IMR-90 (cell line): Measurements from ENCODE around the gene UST. TPM values are rescaled to one million over a fixed set of nuclear protein-coding genes. Genes with fewer than 3 reads are reported as not detected.
A peak's percentile ranks its signal among the peaks of the same experiment; 100 is the strongest.

Experiments
- ATAC-seq: fragments of 200-7000 bp; cut with Tn5 transposase; 2 replicates; pipeline ENCODE4 v1.9.1; 2020; ENCODE audit warnings: low read depth, mild to moderate bottlenecking, moderate library complexity
- BruUV-seq: library from RNA; stranded (reverse); fragments of 400-500 nt; replicated peaks from 2 replicates; lab custom pipeline; 2021; lab: Mats Ljungman, UMichigan
- CTCF ChIA-PET: fragments of 300-600 bp; formaldehyde crosslinking; extraction: SDS; loops from one replicate; lab custom pipeline; 2021; ENCODE audit warnings: antibody characterized with exemption; lab: Yijun Ruan, JAX
- POLR2A ChIA-PET: fragments of 300-600 bp; sonication (Branson Sonifier 250); formaldehyde crosslinking; loops from one replicate; lab custom pipeline; 2022; ENCODE audit warnings: antibody characterized with exemption; ENCODE audit not compliant: unreplicated experiment; lab: Charles Lee
- DNase-seq: peaks from one replicate; pipeline ENCODE4 v3.0.0; 2013
- H2AFZ ChIP-seq: replicated peaks from 2 replicates; pipeline ENCODE3; 2013; ENCODE audit warnings: low read length, mild to moderate bottlenecking; ENCODE audit not compliant: poor library complexity
- H2AK5ac ChIP-seq: 2 replicates; pipeline ENCODE4 v1.6.1; 2013; ENCODE audit warnings: low read depth, low read length, inconsistent platforms
- H2AK9ac ChIP-seq: replicated peaks from 2 replicates; pipeline ENCODE3; 2013; ENCODE audit warnings: mild to moderate bottlenecking, low read depth, low read length, moderate library complexity; ENCODE audit not compliant: poor library complexity
- H2BK120ac ChIP-seq: 2 replicates; pipeline ENCODE4 v1.6.1; 2013; ENCODE audit warnings: low read depth, low read length, inconsistent platforms
- H2BK15ac ChIP-seq: 3 replicates; pipeline ENCODE4 v1.6.1; 2013; ENCODE audit warnings: low read depth, low read length, inconsistent platforms
- H2BK20ac ChIP-seq: 2 replicates; pipeline ENCODE4 v1.6.1; 2013; ENCODE audit warnings: low read depth, mild to moderate bottlenecking, inconsistent platforms, low read length, moderate library complexity
- H2BK5ac ChIP-seq: 2 replicates; pipeline ENCODE4 v1.6.1; 2013; ENCODE audit warnings: mild to moderate bottlenecking, low read depth, low read length, inconsistent platforms; ENCODE audit not compliant: poor library complexity, severe bottlenecking
- H3K14ac ChIP-seq: replicated peaks from 2 replicates; pipeline ENCODE4 v1.6.1; 2013; ENCODE audit warnings: low read depth, low read length, inconsistent platforms
- H3K18ac ChIP-seq: 2 replicates; pipeline ENCODE4 v1.6.1; 2013; ENCODE audit warnings: low read depth, low read length, control low read depth
- H3K23ac ChIP-seq: 2 replicates; pipeline ENCODE4 v1.6.1; 2013; ENCODE audit warnings: low read depth, low read length, inconsistent platforms
- H3K27ac ChIP-seq: 2 replicates; pipeline ENCODE4 v1.5.1; 2013; ENCODE audit warnings: mild to moderate bottlenecking, control low read depth, low read length; ENCODE audit not compliant: insufficient read depth
- H3K27me3 ChIP-seq: 2 replicates; pipeline ENCODE4 v1.6.1; 2013; ENCODE audit warnings: low read length; ENCODE audit not compliant: control insufficient read depth, insufficient read depth
- H3K36me3 ChIP-seq: 2 replicates; pipeline ENCODE4 v1.6.1; 2013; ENCODE audit warnings: low read length, mixed read lengths; ENCODE audit not compliant: control insufficient read depth, insufficient read depth
- H3K4ac ChIP-seq: 2 replicates; pipeline ENCODE4 v1.6.1; 2013; ENCODE audit warnings: low read depth, low read length, inconsistent platforms
- H3K4me1 ChIP-seq: 2 replicates; pipeline ENCODE4 v1.6.1; 2013; ENCODE audit warnings: low read length, mixed read lengths; ENCODE audit not compliant: control insufficient read depth, insufficient read depth
- H3K4me2 ChIP-seq: 2 replicates; pipeline ENCODE4 v1.6.1; 2013; ENCODE audit warnings: low read depth, mild to moderate bottlenecking, control low read depth, low read length, moderate library complexity
- H3K4me3 ChIP-seq: 2 replicates; pipeline ENCODE4 v1.5.1; 2013; ENCODE audit warnings: low read depth, mild to moderate bottlenecking, control low read depth, low read length, moderate library complexity; ENCODE audit not compliant: insufficient read depth
- H3K56ac ChIP-seq: 2 replicates; pipeline ENCODE4 v1.6.1; 2013; ENCODE audit warnings: low read length, inconsistent platforms; ENCODE audit not compliant: insufficient read depth; ENCODE audit errors: extremely low read depth
- H3K79me1 ChIP-seq, 2 experiments: 2 replicates each; pipeline ENCODE4 v1.6.1; 2013; ENCODE audit warnings: low read length in 2 of 2, inconsistent platforms in 1 of 2, low read depth in 1 of 2
- H3K9ac ChIP-seq: 2 replicates; pipeline ENCODE4 v1.6.1; 2013; ENCODE audit warnings: low read depth, low read length, control low read depth
- H3K9me1 ChIP-seq: 2 replicates; pipeline ENCODE4 v1.6.1; 2013; ENCODE audit warnings: low read length, inconsistent platforms; ENCODE audit not compliant: insufficient read depth
- H3K9me3 ChIP-seq: 2 replicates; pipeline ENCODE4 v1.6.1; 2013; ENCODE audit warnings: low read length; ENCODE audit not compliant: control insufficient read depth, insufficient read depth
- H4K20me1 ChIP-seq: 2 replicates; pipeline ENCODE4 v1.6.1; 2013; ENCODE audit warnings: low read length, inconsistent platforms; ENCODE audit not compliant: insufficient read depth
- H4K5ac ChIP-seq: 2 replicates; pipeline ENCODE4 v1.6.1; 2013; ENCODE audit warnings: mild to moderate bottlenecking, low read depth, low read length, control low read depth
- H4K8ac ChIP-seq, 2 experiments: 2 replicates each; pipeline ENCODE4 v1.6.1; 2013; ENCODE audit warnings: low read depth in 2 of 2, low read length in 2 of 2, control low read depth in 1 of 2, inconsistent platforms in 1 of 2
- H4K91ac ChIP-seq: 2 replicates; pipeline ENCODE4 v1.6.1; 2013; ENCODE audit warnings: low read depth, low read length, inconsistent platforms; ENCODE audit not compliant: insufficient read depth
- BHLHE40 ChIP-seq: fragments of 150-350 bp; IDR thresholded peaks from 2 replicates; pipeline ENCODE4 v1.6.1; 2016; ENCODE audit warnings: mild to moderate bottlenecking, low read depth, low read length
- CTCF ChIP-seq: conservative IDR thresholded peaks from 2 replicates; pipeline ENCODE4 v1.5.1; 2012; ENCODE audit warnings: mild to moderate bottlenecking, low read depth, low read length, improper control_type of control experiment
- ELK1 ChIP-seq: fragments of 150-350 bp; IDR thresholded peaks from 2 replicates; pipeline ENCODE4 v1.6.1; 2016; ENCODE audit warnings: low read depth, mild to moderate bottlenecking, low read length, moderate library complexity, borderline replicate concordance
- FOS ChIP-seq: fragments of 150-350 bp; IDR thresholded peaks from 2 replicates; pipeline ENCODE4 v1.6.1; 2016; ENCODE audit warnings: low read depth, low read length
- MAFK ChIP-seq: IDR thresholded peaks from 2 replicates; pipeline ENCODE4 v1.6.1; 2012; ENCODE audit warnings: low read depth, low read length, improper control_type of control experiment
- MXI1 ChIP-seq: IDR thresholded peaks from 2 replicates; pipeline ENCODE4 v1.6.1; 2012; ENCODE audit warnings: low read depth, mild to moderate bottlenecking, low read length, moderate library complexity, borderline replicate concordance
- POLR2A ChIP-seq: IDR thresholded peaks from 2 replicates; pipeline ENCODE4 v1.6.1; 2012; ENCODE audit warnings: mild to moderate bottlenecking, low read depth, low read length
- RCOR1 ChIP-seq: IDR thresholded peaks from 2 replicates; pipeline ENCODE4 v1.6.1; 2012; ENCODE audit warnings: mild to moderate bottlenecking, low read length, improper control_type of control experiment; ENCODE audit not compliant: insufficient replicate concordance
- RFX5 ChIP-seq: IDR thresholded peaks from 2 replicates; pipeline ENCODE4 v1.8.0; 2012; ENCODE audit warnings: low read depth, mild to moderate bottlenecking, low read length, moderate library complexity
- USF2 ChIP-seq: fragments of 150-350 bp; IDR thresholded peaks from 2 replicates; pipeline ENCODE4 v1.6.1; 2017; ENCODE audit warnings: mild to moderate bottlenecking, antibody characterized with exemption, low read length, low read depth
- WGBS, 2 experiments: methylation state at CpG; one replicate each; pipeline versions ENCODE4 v1.1.5 to v1.1.7; 2013; ENCODE audit warnings: missing lambda C conversion rate in 2 of 2; ENCODE audit not compliant: insufficient read length in 1 of 2; ENCODE audit errors: extremely low coverage in 2 of 2; 5-methylcytosine and 5-hydroxymethylcytosine counted together
- dilution Hi-C: fragments of 300-500 bp; cut with HindIII; formaldehyde crosslinking; loops from one replicate; pipeline ENCODE4 v1.14.3; 2018; ENCODE audit warnings: low sequenced_read_pairs; ENCODE audit not compliant: unreplicated experiment
- in situ Hi-C: fragments of 300-500 bp; cut with MboI; formaldehyde crosslinking; loops from 3 replicates; pipeline ENCODE4 v1.14.3; 2019; ENCODE audit warnings: low sequenced_read_pairs, inconsistent platforms, mixed read lengths
- intact Hi-C: fragments of 100-400 bp; cut with micrococcal nuclease; formaldehyde crosslinking; loops from 2 replicates; pipeline ENCODE4 v1.10.0; 2022
- polyA plus RNA-seq, 3 experiments: library from polyadenylated mRNA; depleted of rRNA; stranded (reverse); fragments of >200 nt; gene quantifications; 2 replicates each; pipeline ENCODE4 v1.2.3, GENCODE V29; 2012; ENCODE audit warnings: low replicate concordance in 1 of 3
- total RNA-seq: library from RNA; depleted of rRNA; stranded (reverse); fragments of >200 nt; gene quantifications from 2 replicates; pipeline ENCODE4 v1.2.3, GENCODE V29; 2012

UST gene
- total and polyA plus RNA-seq, 2 of the 4 experiments (the other 2 are of a cell fraction): 7.7 to 13.8 TPM

- Histone ChIP-seq H2AFZ (no peak overlapping the region), H3K36me3 (no peaks in the 10 kb centered on the region), H3K18ac (no peak overlapping the region), H2AK9ac (no peak overlapping the region), H3K4me1 (peaks cover 6% of the 10 kb centered on the region), H3K27ac (no peak overlapping the region), H3K14ac (peak overlapping the region; percentile 19; the same call in 1 of the 2 replicates), H4K91ac (no peak overlapping the region), H4K20me1 (peaks cover 9% of the 10 kb centered on the region; the same call in 1 of the 2 replicates), H2BK5ac (no peak overlapping the region), H3K9me1 (peaks cover 3% of the 10 kb centered on the region; the same call in 1 of the 2 replicates), H3K9me3 (no peaks in the 10 kb centered on the region), H2BK120ac (no peak overlapping the region), H4K5ac (no peak overlapping the region), H3K23ac (no peak overlapping the region), H2AK5ac (no peak overlapping the region), H3K4me2 (no peak overlapping the region), H3K4ac (no peak overlapping the region), H3K4me3 (no peak overlapping the region), H4K8ac (no peak overlapping the region), H3K79me1 (peaks cover 9 to 21% of the 10 kb centered on the region in 2 experiments; a peak in 2 of 4 replicates), H2BK20ac (no peak overlapping the region), H3K27me3 (no peaks in the 10 kb centered on the region), H3K56ac (no peak overlapping the region), H3K9ac (no peak overlapping the region), H2BK15ac (no peak overlapping the region)
- BruUV-seq: no TSS peak
- TF ChIP-seq RFX5 (no peak), MAFK (no peak), FOS (no peak), MXI1 (no peak), CTCF (no peak), POLR2A (no peak), BHLHE40 (no peak), RCOR1 (no peak), USF2 (no peak), ELK1 (no peak)
- ATAC-seq (no peak), DNase-seq (no peak)
- in situ Hi-C loops: no loop called here
- ChIA-PET POLR2A (no interaction called here), CTCF (no interaction called here)
- dilution Hi-C loops: no loop called here
- intact Hi-C loops: loop anchor here (10.0 kb wide), 1 partner anchor 256 kb away; no protein-coding TSS in a partner anchor
- no CpG with 5 or more reads among the region's 6 CpGs for WGBS, 2 experiments
Measured at GRCh38 chr6:148831064-148831463, 84.2 kb downstream of the UST start.
